ENCODE data around the gene RNF111. TPM values are rescaled to one million over a fixed set of nuclear protein-coding genes. Genes with fewer than 3 reads are reported as not detected.
A peak's percentile ranks its signal among the peaks of the same experiment; 100 is the strongest.

RNF111 gene
- polyA plus RNA-seq, 1 experiment: 28.7 TPM

- ChIA-PET CTCF (interaction anchor here (2.8 kb wide), 1 partner anchor 10 kb away, joined by 14 read pairs; no protein-coding TSS in a partner anchor), POLR2A (no interaction called here)
- no peaks in the 10 kb centered on the region for H3K27me3 ChIP-seq (ENCODE audit: control insufficient read depth, insufficient read depth, low read length)
- H3K4me3 ChIP-seq (ENCODE audit: low read depth, low read length): no peak overlapping the region
- DNase-seq (ENCODE audit: low read depth): no peak
- TF ChIP-seq CTCF (IDR thresholded peaks at IDR 0.05; ENCODE audit: insufficient read depth, low read depth, low read length): no peak
- H3K36me3 ChIP-seq (ENCODE audit: control insufficient read depth, insufficient read depth, low read length): no peaks in the 10 kb centered on the region
Measured at GRCh38 chr15:58966698-58967097, 20.8 kb upstream of the RNF111 start.

GRCh38 chr15:58967479-58967878 is 20.0 kb upstream of the RNF111 start:
- POLR2A ChIA-PET: no interaction called here
- Histone ChIP-seq H3K27me3 (ENCODE audit: control insufficient read depth, insufficient read depth, low read length) (no peaks in the 10 kb centered on the region), H3K4me3 (ENCODE audit: low read depth, low read length) (no peak overlapping the region), H3K36me3 (ENCODE audit: control insufficient read depth, insufficient read depth, low read length) (no peaks in the 10 kb centered on the region)
- CTCF ChIA-PET: interaction anchor here (2.8 kb wide), 1 partner anchor 11 kb away, joined by 14 read pairs; no protein-coding TSS in a partner anchor
- no peak for TF ChIP-seq CTCF (IDR thresholded peaks at IDR 0.05; ENCODE audit: insufficient read depth, low read depth, low read length)
- no peak for DNase-seq (ENCODE audit: low read depth)

GRCh38 chr15:58977887-58978286 is 9.6 kb upstream of the RNF111 start:
- ChIA-PET POLR2A (no interaction called here), CTCF (interaction anchor here (1.1 to 3.8 kb wide), 3 partner anchors 515 to 551 kb away, joined by 3 to 17 read pairs (median 9); no protein-coding TSS in a partner anchor)
- DNase-seq (ENCODE audit: low read depth): no peak
- Histone ChIP-seq H3K27me3 (ENCODE audit: control insufficient read depth, insufficient read depth, low read length) (no peaks in the 10 kb centered on the region), H3K36me3 (ENCODE audit: control insufficient read depth, insufficient read depth, low read length) (no peaks in the 10 kb centered on the region), H3K4me3 (ENCODE audit: low read depth, low read length) (no peak overlapping the region)
- TF ChIP-seq CTCF (IDR thresholded peaks at IDR 0.05; ENCODE audit: insufficient read depth, low read depth, low read length): no peak

GRCh38 chr15:58980351-58980939 is 7.0 kb upstream of the RNF111 start:
- peak; percentile 37; the same call in 1 of the 2 replicates for TF ChIP-seq CTCF (IDR thresholded peaks at IDR 0.05; ENCODE audit: insufficient read depth, low read depth, low read length)
- no peaks in the 10 kb centered on the region for H3K36me3 ChIP-seq (ENCODE audit: control insufficient read depth, insufficient read depth, low read length)
- H3K4me3 ChIP-seq (ENCODE audit: low read depth, low read length): no peak overlapping the region
- CTCF ChIA-PET: interaction anchor here (0.6 to 3.8 kb wide), 11 partner anchors 10 to 548 kb away, joined by 3 to 17 read pairs (median 5); no protein-coding TSS in a partner anchor
- no peak for DNase-seq (ENCODE audit: low read depth)
- H3K27me3 ChIP-seq (ENCODE audit: control insufficient read depth, insufficient read depth, low read length): peaks cover 2% of the 10 kb centered on the region; the same call in 1 of the 2 replicates
- POLR2A ChIA-PET: no interaction called here

GRCh38 chr15:58981808-58982475 is 5.5 kb upstream of the RNF111 start:
- ChIA-PET CTCF (interaction anchor here (0.9 to 2.1 kb wide), 3 partner anchors 511 to 524 kb away, joined by 3 to 6 read pairs (median 3); no protein-coding TSS in a partner anchor), POLR2A (no interaction called here)
- no peak for DNase-seq (ENCODE audit: low read depth)
- H3K4me3 ChIP-seq (ENCODE audit: low read depth, low read length): no peak overlapping the region
- H3K36me3 ChIP-seq (ENCODE audit: control insufficient read depth, insufficient read depth, low read length): no peaks in the 10 kb centered on the region
- H3K27me3 ChIP-seq (ENCODE audit: control insufficient read depth, insufficient read depth, low read length): peaks cover 2% of the 10 kb centered on the region; the same call in 1 of the 2 replicates
- no peak for TF ChIP-seq CTCF (IDR thresholded peaks at IDR 0.05; ENCODE audit: insufficient read depth, low read depth, low read length)

All from BJ (cell line).